ENCODE measurements around the gene STK32B.

- TF ChIP-seq CTCF (IDR thresholded peaks at IDR 0.05) (no peak), ZFX (IDR thresholded peaks at IDR 0.05; ENCODE audit: borderline replicate concordance) (no peak)
Measured at GRCh38 chr4:5041699-5042098, 9.6 kb upstream of the STK32B start.

Measured in 22Rv1 (cell line).